Adrenal gland (tissue), 5 donors: ENCODE results near the gene C2CD3.

ENCODE experiments used
- POLR2A ChIP-seq, 2 donors: fragments of 450-650 bp; IDR thresholded peaks; one replicate each; pipeline ENCODE4 v1.6.1; 2017; ENCODE audit warnings: antibody characterized with exemption in 2 of 2, mild to moderate bottlenecking in 2 of 2, moderate library complexity in 1 of 2
- TF ChIP-seq, protein P1 (sequence below), 6 experiments: fragments of 450-650 bp in 4 of 6; fragments of 200-600 bp in 2 of 6; sonication (generic) in 1 of 6; IDR thresholded peaks; 1 replicate in 5 of 6; 2 replicates in 1 of 6; pipeline versions ENCODE4 v1.5.1 to v1.8.0; 2016 to 2021; ENCODE audit warnings: antibody characterized with exemption in 6 of 6, mild to moderate bottlenecking in 2 of 6, moderate library complexity in 1 of 6
- donor health status: DM: no; HTN: no; CAD: no.

DNA sequence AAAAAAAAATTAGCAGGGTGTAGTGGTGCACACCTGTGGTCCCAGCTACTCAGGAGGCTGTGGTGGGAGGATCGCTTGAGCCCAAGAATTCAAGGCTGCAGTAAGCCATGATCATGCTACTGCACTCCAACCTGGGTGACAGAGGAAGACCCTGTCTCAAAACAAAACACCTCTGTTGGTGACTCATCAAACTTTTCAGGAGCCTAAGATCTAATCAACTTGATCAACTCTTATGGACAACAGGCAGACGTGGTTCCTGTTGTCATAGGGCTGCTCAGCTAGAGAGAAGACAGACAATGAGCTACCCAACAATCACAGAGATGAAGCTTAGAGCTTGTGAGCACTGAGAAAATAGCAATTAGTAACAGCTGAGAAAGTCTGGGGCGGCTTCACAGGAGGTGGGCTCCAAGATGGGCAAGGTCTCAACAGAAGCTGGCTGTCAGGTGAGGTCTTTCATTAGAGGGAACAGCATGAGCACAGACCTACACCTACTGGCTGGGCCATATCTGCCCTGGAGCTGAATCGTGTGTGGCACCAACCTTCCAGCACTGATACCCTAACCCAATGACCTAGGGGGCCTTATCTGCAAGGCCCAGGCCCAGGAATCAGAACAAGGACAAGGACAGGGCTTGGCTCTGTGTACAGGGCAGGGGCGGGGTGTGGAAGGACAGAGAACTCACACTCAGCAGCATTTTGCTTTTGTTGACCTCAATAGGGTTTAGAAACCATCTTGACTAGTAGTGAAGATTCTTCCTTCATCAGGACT, 154.7 kb downstream of the C2CD3 start:
- TF ChIP-seq, protein P1, sequence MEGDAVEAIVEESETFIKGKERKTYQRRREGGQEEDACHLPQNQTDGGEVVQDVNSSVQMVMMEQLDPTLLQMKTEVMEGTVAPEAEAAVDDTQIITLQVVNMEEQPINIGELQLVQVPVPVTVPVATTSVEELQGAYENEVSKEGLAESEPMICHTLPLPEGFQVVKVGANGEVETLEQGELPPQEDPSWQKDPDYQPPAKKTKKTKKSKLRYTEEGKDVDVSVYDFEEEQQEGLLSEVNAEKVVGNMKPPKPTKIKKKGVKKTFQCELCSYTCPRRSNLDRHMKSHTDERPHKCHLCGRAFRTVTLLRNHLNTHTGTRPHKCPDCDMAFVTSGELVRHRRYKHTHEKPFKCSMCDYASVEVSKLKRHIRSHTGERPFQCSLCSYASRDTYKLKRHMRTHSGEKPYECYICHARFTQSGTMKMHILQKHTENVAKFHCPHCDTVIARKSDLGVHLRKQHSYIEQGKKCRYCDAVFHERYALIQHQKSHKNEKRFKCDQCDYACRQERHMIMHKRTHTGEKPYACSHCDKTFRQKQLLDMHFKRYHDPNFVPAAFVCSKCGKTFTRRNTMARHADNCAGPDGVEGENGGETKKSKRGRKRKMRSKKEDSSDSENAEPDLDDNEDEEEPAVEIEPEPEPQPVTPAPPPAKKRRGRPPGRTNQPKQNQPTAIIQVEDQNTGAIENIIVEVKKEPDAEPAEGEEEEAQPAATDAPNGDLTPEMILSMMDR (IDR thresholded peaks at IDR 0.05), result no peak
- no peak for TF ChIP-seq POLR2A (IDR thresholded peaks at IDR 0.05)
